Right lobe of liver (tissue), 4 donors: ENCODE measurements around the gene RBM8A.
A peak's percentile ranks its signal among the peaks of the same experiment; 100 is the strongest.

Experiments used
- POLR2A ChIP-seq: fragments of 450-650 bp; IDR thresholded peaks from one replicate; pipeline ENCODE4 v1.6.1; 2017; ENCODE audit warnings: antibody characterized with exemption, mild to moderate bottlenecking
- TF ChIP-seq, protein P1 (sequence below), 4 donors: fragments of 200-600 bp in 3 of 4; fragments of 450-650 bp in 1 of 4; IDR thresholded peaks; one replicate each; pipeline versions ENCODE4 v1.5.1 to v1.8.0; 2016 to 2022; ENCODE audit warnings: antibody characterized with exemption in 4 of 4, mild to moderate bottlenecking in 2 of 4
- donor health status: DM: no; HTN: no; CAD: no.
- donor health status: DM: no; HTN: no; CAD: no.
- donor health status: DM: no; HTN: yes; CAD: no.

- TF ChIP-seq, protein P1, sequence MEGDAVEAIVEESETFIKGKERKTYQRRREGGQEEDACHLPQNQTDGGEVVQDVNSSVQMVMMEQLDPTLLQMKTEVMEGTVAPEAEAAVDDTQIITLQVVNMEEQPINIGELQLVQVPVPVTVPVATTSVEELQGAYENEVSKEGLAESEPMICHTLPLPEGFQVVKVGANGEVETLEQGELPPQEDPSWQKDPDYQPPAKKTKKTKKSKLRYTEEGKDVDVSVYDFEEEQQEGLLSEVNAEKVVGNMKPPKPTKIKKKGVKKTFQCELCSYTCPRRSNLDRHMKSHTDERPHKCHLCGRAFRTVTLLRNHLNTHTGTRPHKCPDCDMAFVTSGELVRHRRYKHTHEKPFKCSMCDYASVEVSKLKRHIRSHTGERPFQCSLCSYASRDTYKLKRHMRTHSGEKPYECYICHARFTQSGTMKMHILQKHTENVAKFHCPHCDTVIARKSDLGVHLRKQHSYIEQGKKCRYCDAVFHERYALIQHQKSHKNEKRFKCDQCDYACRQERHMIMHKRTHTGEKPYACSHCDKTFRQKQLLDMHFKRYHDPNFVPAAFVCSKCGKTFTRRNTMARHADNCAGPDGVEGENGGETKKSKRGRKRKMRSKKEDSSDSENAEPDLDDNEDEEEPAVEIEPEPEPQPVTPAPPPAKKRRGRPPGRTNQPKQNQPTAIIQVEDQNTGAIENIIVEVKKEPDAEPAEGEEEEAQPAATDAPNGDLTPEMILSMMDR (IDR thresholded peaks at IDR 0.05) = no peak
- TF ChIP-seq POLR2A = peak; percentile 44
Observed at GRCh38 chr1:145871994-145872924, 55.0 kb downstream of the RBM8A start.
